Measurements from ENCODE around the gene SPRY4. TPM values are rescaled to one million over a fixed set of nuclear protein-coding genes. Genes with fewer than 3 reads are reported as not detected.

Gene SPRY4
- total and polyA plus RNA-seq, 2 of the 8 experiments (the other 6 are each of a cell fraction or from before 2014, with no cell fraction given), result 59.1 to 113 TPM

GRCh38 chr5:142364251-142365145 is 39.7 kb upstream of the SPRY4 start:
- H3K9ac ChIP-seq (replicated peaks in 1 of 4; ENCODE audit: extremely low read depth in 1 of 4, low read depth in 3 of 4, low read length in 3 of 4), result no peak overlapping the region
- H3K14ac ChIP-seq (ENCODE audit: insufficient read length), result no peak overlapping the region
- peak overlapping the region; percentile 75 for H3K18ac ChIP-seq (ENCODE audit: extremely low read depth, low read length)
- ChIA-PET CTCF (ENCODE audit: partially characterized antibody) (interaction anchor here (0.8 to 1.4 kb wide), 4 partner anchors 38 to 184 kb away, joined by 3 to 4 read pairs (median 4); no protein-coding TSS in a partner anchor), POLR2A (ENCODE audit: partially characterized antibody) (interaction anchor here (0.6 to 1.4 kb wide), 2 partner anchors 23 to 40 kb away, joined by 3 read pairs; partner anchors contain the start of gene SPRY4)
- no peaks in the 10 kb centered on the region for H3K36me3 ChIP-seq (ENCODE audit: control insufficient read depth in 2 of 4, insufficient read depth in 4 of 4, low read length in 3 of 4)
- no peak overlapping the region for H4K5ac ChIP-seq (ENCODE audit: insufficient read length, low read depth, low read length)
- no peak overlapping the region for H3K4me3 ChIP-seq (ENCODE audit: extremely low read depth in 1 of 4, insufficient read depth in 2 of 4, low read depth in 3 of 4, low read length in 4 of 4)
- no peaks in the 10 kb centered on the region for H3K79me2 ChIP-seq (ENCODE audit: control insufficient read depth in 1 of 2, insufficient read depth in 2 of 2, low read length in 2 of 2)
- peak overlapping the region; percentile 5 for H3K56ac ChIP-seq (replicated peaks; ENCODE audit: insufficient read length, low read depth, low read length)
- 0 out of 2 replicates have a peak overlapping the region, but pooled peaks have one; percentile 0 for H2BK15ac ChIP-seq (ENCODE audit: low read length)
- H3K23me2 ChIP-seq (ENCODE audit: low read depth, low read length), result no peaks in the 10 kb centered on the region
- H3K4me1 ChIP-seq (replicated peaks in 1 of 4; ENCODE audit: control insufficient read depth in 3 of 4, insufficient read depth in 4 of 4, low read length in 3 of 4), result peaks cover 11 to 25% (median 20%) of the 10 kb centered on the region in 4 experiments
- H2BK12ac ChIP-seq (ENCODE audit: low read depth, low read length), result peak overlapping the region; percentile 86; the same call in 1 of the 2 replicates
- DNase-seq (ENCODE audit: low read depth in 1 of 2, low spot score in 2 of 2), result no peak
- H3K79me1 ChIP-seq (ENCODE audit: low read depth, low read length), result no peaks in the 10 kb centered on the region
- H2BK120ac ChIP-seq (replicated peaks; ENCODE audit: low read depth, low read length), result peak overlapping the region; percentile 20
- H4K20me1 ChIP-seq (replicated peaks in 1 of 2; ENCODE audit: control insufficient read depth in 1 of 2, insufficient read depth in 2 of 2, low read length in 2 of 2), result no peaks in the 10 kb centered on the region
- H3K9me3 ChIP-seq (ENCODE audit: insufficient read depth in 2 of 2, low read depth in 1 of 2, low read length in 1 of 2), result no peaks in the 10 kb centered on the region
- H3K4ac ChIP-seq (replicated peaks; ENCODE audit: insufficient read length, low read depth, low read length), result no peak overlapping the region
- no peak overlapping the region for H3K23ac ChIP-seq (ENCODE audit: insufficient read length)
- no peak for FAIRE-seq
- H2BK20ac ChIP-seq (ENCODE audit: low read length), result peak overlapping the region; percentile 88; the same call in 1 of the 2 replicates
- no peaks in the 10 kb centered on the region; a peak in 1 of 7 replicates for H3K27me3 ChIP-seq (replicated peaks in 1 of 4; ENCODE audit: control insufficient read depth in 3 of 4, extremely low read depth in 1 of 4, insufficient read depth in 3 of 4, low read length in 3 of 4)
- H4K8ac ChIP-seq (ENCODE audit: extremely low read depth, insufficient read depth, low read length), result no peak overlapping the region
- H2AK5ac ChIP-seq (ENCODE audit: low read depth, low read length), result peak overlapping the region; percentile 11; the same call in 1 of the 2 replicates
- H2BK5ac ChIP-seq (ENCODE audit: low read depth, low read length), result peak overlapping the region; percentile 82; the same call in 1 of the 2 replicates
- no peak overlapping the region for H2AFZ ChIP-seq (ENCODE audit: low read length)
- no peak overlapping the region; the same call in 1 of the 2 replicates for H3K27ac ChIP-seq (ENCODE audit: low read depth, low read length)
- H3K4me2 ChIP-seq (ENCODE audit: insufficient read depth in 1 of 2, low read depth in 2 of 2, low read length in 2 of 2), result no peak overlapping the region
- peak overlapping the region; percentile 87 for H4K91ac ChIP-seq (replicated peaks; ENCODE audit: insufficient read length, low read length)
- 81% methylated on average over 23 of the region's 23 CpGs; no CpG with 5 or more reads in 1 of the 2 experiments for WGBS, 2 experiments (ENCODE audit: extremely low coverage in 1 of 2, insufficient coverage in 1 of 2, insufficient read length in 1 of 2, insufficient replicate concordance in 2 of 2, low coverage in 1 of 2, low lambda C conversion rate in 2 of 2, missing lambda C conversion rate in 1 of 2)
- TF ChIP-seq YY1 (IDR thresholded peaks at IDR 0.05; ENCODE audit: low read depth, low read length) (no peak), BRCA1 (IDR thresholded peaks at IDR 0.05; ENCODE audit: low read depth, low read length) (no peak), SIX5 (IDR thresholded peaks at IDR 0.05; ENCODE audit: low read depth, low read length) (no peak), SP1 (IDR thresholded peaks at IDR 0.05; ENCODE audit: low read depth, low read length) (no peak), RNF2 (IDR thresholded peaks at IDR 0.05; ENCODE audit: borderline replicate concordance, low read depth, low read length, missing control alignments, poor library complexity, severe bottlenecking) (no peak), SP2 (IDR thresholded peaks at IDR 0.05; ENCODE audit: low read length) (no peak), CTBP2 (IDR thresholded peaks at IDR 0.05; ENCODE audit: borderline replicate concordance, insufficient read depth, insufficient read length, low read length) (no peak)
- TF ChIP-seq, protein P1, sequence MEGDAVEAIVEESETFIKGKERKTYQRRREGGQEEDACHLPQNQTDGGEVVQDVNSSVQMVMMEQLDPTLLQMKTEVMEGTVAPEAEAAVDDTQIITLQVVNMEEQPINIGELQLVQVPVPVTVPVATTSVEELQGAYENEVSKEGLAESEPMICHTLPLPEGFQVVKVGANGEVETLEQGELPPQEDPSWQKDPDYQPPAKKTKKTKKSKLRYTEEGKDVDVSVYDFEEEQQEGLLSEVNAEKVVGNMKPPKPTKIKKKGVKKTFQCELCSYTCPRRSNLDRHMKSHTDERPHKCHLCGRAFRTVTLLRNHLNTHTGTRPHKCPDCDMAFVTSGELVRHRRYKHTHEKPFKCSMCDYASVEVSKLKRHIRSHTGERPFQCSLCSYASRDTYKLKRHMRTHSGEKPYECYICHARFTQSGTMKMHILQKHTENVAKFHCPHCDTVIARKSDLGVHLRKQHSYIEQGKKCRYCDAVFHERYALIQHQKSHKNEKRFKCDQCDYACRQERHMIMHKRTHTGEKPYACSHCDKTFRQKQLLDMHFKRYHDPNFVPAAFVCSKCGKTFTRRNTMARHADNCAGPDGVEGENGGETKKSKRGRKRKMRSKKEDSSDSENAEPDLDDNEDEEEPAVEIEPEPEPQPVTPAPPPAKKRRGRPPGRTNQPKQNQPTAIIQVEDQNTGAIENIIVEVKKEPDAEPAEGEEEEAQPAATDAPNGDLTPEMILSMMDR (IDR thresholded peaks at IDR 0.05; ENCODE audit: control extremely low read depth in 1 of 3, insufficient read depth in 1 of 3, low read depth in 1 of 3, low read length in 3 of 3), result no peak

All from H1 (cell line).